Cardiac fibroblast (primary cell): Measurements from ENCODE around the gene HIGD1A.

Experiments
- DNase-seq, 2 donors: peaks; one replicate each; pipeline versions ENCODE4 v3.0.0 to v3.0.0-alpha.2; 2010; ENCODE audit warnings: low read depth in 2 of 2
- H3K4me3 ChIP-seq, 2 donors: replicated peaks in 1 of 2; 1 replicate in 1 of 2; 2 replicates in 1 of 2; pipeline ENCODE4 v1.5.1; 2011; ENCODE audit warnings: low read depth in 2 of 2, low read length in 2 of 2, mild to moderate bottlenecking in 2 of 2, moderate library complexity in 1 of 2
- TF ChIP-seq, protein P1 (sequence below): IDR thresholded peaks from one replicate; pipeline ENCODE4 v1.5.1; 2011; ENCODE audit warnings: low read depth, mild to moderate bottlenecking, low read length, inconsistent platforms

HIGD1A gene

DNA sequence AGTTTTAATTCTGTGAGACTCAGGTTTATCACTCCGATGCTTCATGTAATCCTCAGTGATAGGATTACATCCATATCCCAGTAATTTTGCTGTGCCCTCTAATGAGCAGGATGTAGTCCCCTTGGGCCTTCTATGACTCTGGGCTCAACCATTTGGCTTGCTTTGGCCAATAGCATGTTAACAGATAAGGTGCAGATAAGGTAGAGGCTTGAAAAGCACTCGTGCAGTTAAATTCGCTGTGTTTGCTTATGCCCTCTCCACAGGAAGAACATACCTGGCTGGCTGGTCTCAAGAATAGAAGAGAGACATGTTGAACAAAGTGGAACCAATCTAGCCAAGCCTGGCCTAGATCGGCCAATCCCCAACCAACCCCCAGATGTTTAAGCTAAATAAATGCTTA lies 51.3 kb downstream of the HIGD1A start:
- no peak for DNase-seq
- H3K4me3 ChIP-seq, result no peak overlapping the region
- TF ChIP-seq, protein P1, sequence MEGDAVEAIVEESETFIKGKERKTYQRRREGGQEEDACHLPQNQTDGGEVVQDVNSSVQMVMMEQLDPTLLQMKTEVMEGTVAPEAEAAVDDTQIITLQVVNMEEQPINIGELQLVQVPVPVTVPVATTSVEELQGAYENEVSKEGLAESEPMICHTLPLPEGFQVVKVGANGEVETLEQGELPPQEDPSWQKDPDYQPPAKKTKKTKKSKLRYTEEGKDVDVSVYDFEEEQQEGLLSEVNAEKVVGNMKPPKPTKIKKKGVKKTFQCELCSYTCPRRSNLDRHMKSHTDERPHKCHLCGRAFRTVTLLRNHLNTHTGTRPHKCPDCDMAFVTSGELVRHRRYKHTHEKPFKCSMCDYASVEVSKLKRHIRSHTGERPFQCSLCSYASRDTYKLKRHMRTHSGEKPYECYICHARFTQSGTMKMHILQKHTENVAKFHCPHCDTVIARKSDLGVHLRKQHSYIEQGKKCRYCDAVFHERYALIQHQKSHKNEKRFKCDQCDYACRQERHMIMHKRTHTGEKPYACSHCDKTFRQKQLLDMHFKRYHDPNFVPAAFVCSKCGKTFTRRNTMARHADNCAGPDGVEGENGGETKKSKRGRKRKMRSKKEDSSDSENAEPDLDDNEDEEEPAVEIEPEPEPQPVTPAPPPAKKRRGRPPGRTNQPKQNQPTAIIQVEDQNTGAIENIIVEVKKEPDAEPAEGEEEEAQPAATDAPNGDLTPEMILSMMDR, result no peak

DNA sequence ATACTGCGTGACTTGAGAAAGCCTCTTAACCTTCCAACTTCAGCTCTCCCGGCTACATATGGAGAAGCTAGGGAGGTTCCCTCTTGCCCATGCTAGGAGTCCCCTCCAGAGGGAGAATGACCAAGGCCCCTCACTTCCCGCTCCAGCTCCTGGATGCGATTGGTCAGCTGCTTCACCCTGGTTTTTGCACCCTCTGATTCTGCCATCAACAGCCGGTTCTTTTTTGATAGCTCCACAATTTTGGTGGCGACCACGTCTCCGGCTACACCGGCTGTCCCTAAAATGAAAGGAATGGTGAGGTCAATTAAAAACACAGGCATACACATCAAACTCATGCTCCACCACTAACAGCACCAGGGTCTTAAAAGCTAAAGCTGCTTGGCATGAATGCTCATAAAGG lies 51.8 kb downstream of the HIGD1A start:
- no peak for DNase-seq
- no peak overlapping the region for H3K4me3 ChIP-seq
- TF ChIP-seq, protein P1, result no peak

- no peak overlapping the region for H3K4me3 ChIP-seq
- DNase-seq, result peak in 1 of 2 donors; percentile 26
- TF ChIP-seq, protein P1, result no peak
These were observed 52.7 kb downstream of the HIGD1A start for GRCh38 chr3:42751609-42752008.

- H3K4me3 ChIP-seq, result no peak overlapping the region
- TF ChIP-seq, protein P1, result no peak
- no peak for DNase-seq
These were observed 53.5 kb downstream of the HIGD1A start for GRCh38 chr3:42750834-42751233.

DNA sequence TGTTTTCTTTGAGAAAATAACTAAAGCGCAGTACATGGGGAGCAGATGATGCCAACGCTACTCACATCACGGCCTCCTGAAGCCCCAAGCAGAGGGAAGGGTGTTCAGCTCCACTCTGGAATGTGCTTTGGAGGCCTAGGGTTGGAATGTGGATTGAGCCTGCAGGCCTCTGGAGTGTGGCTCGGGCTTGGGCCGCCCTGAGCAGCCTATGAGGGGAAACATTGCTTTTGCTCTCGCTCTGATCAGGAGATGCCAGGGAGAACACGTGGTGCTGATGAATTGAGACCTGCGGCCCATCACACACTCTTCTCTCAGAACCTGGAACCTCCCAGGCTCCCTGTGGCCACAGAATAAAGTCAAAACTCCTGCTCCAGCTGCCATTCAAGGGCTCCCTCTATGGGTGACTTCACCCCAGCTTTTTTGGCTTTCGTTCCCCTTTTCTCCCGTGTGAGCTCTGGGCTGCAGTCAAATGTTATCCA lies 54.5 kb downstream of the HIGD1A start:
- H3K4me3 ChIP-seq, result no peak overlapping the region
- TF ChIP-seq, protein P1, result peak; percentile 41
- peak; percentile 15 to 17 for DNase-seq

DNA sequence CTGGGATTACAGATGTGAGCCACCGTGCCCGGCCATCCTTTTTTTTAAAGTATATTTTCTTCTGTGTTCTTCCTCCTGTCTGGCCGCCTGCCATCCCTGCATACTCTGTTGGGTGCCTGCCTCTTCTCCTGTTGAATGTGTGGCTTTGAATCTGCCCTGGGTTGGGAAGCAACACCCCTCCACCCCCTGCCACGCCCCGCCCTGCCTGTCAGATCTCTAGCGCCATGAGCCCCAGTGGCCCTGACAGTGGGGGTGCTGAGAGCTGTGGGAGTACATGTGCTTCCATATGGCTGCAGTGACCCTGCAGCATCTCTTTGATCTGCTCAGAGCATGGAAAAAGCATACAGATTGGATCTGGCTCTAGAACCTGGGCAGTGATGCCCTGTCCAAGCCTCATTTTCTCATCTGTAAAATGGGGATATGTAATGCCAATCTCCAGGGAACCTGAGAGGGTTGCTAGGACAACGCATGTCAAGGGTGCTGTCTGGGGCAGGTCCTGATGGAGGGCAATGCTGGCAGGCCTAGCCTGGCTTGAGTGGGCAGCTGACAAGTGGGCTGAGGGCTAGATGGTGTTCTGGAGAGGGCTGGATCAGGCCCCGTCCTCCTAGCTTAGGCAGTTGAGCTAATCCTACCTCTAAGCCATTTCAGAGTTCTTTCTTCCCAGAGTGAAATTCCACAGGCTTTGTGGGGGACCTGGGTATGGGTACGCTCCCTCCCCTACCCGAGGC lies 55.1 kb downstream of the HIGD1A start:
- TF ChIP-seq, protein P1, result no peak
- DNase-seq, result no peak

GRCh38 chr3:42747581-42747980 lies 56.7 kb downstream of the HIGD1A start:
- TF ChIP-seq, protein P1, result no peak

More for the DNA sequence above, 55.1 kb downstream of the HIGD1A start:
- H3K4me3 ChIP-seq, result no peak overlapping the region

More at GRCh38 chr3:42747581-42747980, 56.7 kb downstream of the HIGD1A start:
- no peak overlapping the region for H3K4me3 ChIP-seq
- no peak for DNase-seq
